HepG2 (cell line): ENCODE measurements around the gene MFF. TPM values are rescaled to one million over a fixed set of nuclear protein-coding genes. Genes with fewer than 3 reads are reported as not detected.

Source experiments
- ATF6 ChIP-seq: sonication (generic); formaldehyde crosslinking; conservative IDR thresholded peaks from 2 replicates; pipeline ENCODE4 v1.4.0; 2020; ENCODE audit warnings: missing genetic modification reagents
- BHLHE40 ChIP-seq: IDR thresholded peaks from 2 replicates; pipeline ENCODE4 v1.6.1; 2011; ENCODE audit warnings: low read length, improper control_type of control experiment
- BRD4 ChIP-seq: sonication (generic); formaldehyde crosslinking; IDR thresholded peaks from 2 replicates; pipeline ENCODE4 v1.4.0; 2020; ENCODE audit warnings: missing genetic modification reagents
- ERF ChIP-seq: IDR thresholded peaks from 2 replicates; pipeline ENCODE4 v1.6.1; 2018; ENCODE audit warnings: missing biosample characterization, missing genetic modification reagents
- FOXP1 ChIP-seq, 2 experiments: fragments of 450-650 bp in 1 of 2; IDR thresholded peaks; 2 replicates each; pipeline ENCODE4 v1.6.1; 2017 to 2018; ENCODE audit warnings: antibody characterized with exemption in 1 of 2
- GATAD2A ChIP-seq: IDR thresholded peaks from 2 replicates; pipeline ENCODE4 v1.6.1; 2016
- GPN1 ChIP-seq: sonication (generic); formaldehyde crosslinking; IDR thresholded peaks from 2 replicates; pipeline ENCODE4 v1.5.1; 2020; ENCODE audit warnings: missing genetic modification reagents, borderline replicate concordance
- HIVEP1 ChIP-seq: sonication (generic); formaldehyde crosslinking; IDR thresholded peaks from 2 replicates; pipeline ENCODE4 v1.4.0; 2020; ENCODE audit warnings: mild to moderate bottlenecking, missing genetic modification reagents
- IKZF1 ChIP-seq: fragments of 450-650 bp; IDR thresholded peaks from 2 replicates; pipeline ENCODE4 v1.7.1; 2016
- KAT7 ChIP-seq: IDR thresholded peaks from 2 replicates; pipeline ENCODE4 v1.6.1; 2018; ENCODE audit warnings: borderline replicate concordance, missing compliant biosample characterization
- MIXL1 ChIP-seq: IDR thresholded peaks from 2 replicates; pipeline ENCODE4 v1.6.1; 2016
- MXD4 ChIP-seq: IDR thresholded peaks from 2 replicates; pipeline ENCODE4 v1.6.1; 2016; ENCODE audit warnings: mild to moderate bottlenecking, missing biosample characterization, missing genetic modification reagents
- NFIC ChIP-seq: IDR thresholded peaks from 2 replicates; pipeline ENCODE4 v1.6.1; 2012; ENCODE audit warnings: mild to moderate bottlenecking, low read length, inconsistent platforms
- RFXANK ChIP-seq: IDR thresholded peaks from 2 replicates; pipeline ENCODE4 v1.6.1; 2016
- SIN3A ChIP-seq: IDR thresholded peaks from 2 replicates; pipeline ENCODE4 v1.6.1; 2011; ENCODE audit warnings: low read depth, mild to moderate bottlenecking, control low read depth, low read length, borderline replicate concordance
- SMARCC2 ChIP-seq: fragments of 450-650 bp; IDR thresholded peaks from 2 replicates; pipeline ENCODE4 v1.6.1; 2017; ENCODE audit warnings: antibody characterized with exemption, mild to moderate bottlenecking
- SP140L ChIP-seq: sonication (generic); formaldehyde crosslinking; IDR thresholded peaks from 2 replicates; pipeline ENCODE4 v1.4.0; 2020; ENCODE audit warnings: missing genetic modification reagents, borderline replicate concordance
- TAF1 ChIP-seq: sonication (generic); formaldehyde crosslinking; IDR thresholded peaks from 2 replicates; pipeline ENCODE4 v1.4.0; 2020; ENCODE audit warnings: missing genetic modification reagents
- ZFP82 ChIP-seq: sonication (generic); formaldehyde crosslinking; IDR thresholded peaks from 2 replicates; pipeline ENCODE4 v1.5.1; 2020; ENCODE audit warnings: mild to moderate bottlenecking, missing genetic modification reagents, borderline replicate concordance
- ZNF101 ChIP-seq: sonication (generic); formaldehyde crosslinking; IDR thresholded peaks from 2 replicates; pipeline ENCODE4 v1.4.0; 2020; ENCODE audit warnings: mild to moderate bottlenecking, low read depth, missing genetic modification reagents, borderline replicate concordance
- ZNF276 ChIP-seq: sonication (generic); formaldehyde crosslinking; IDR thresholded peaks from 2 replicates; pipeline ENCODE4 v1.4.0; 2020; ENCODE audit warnings: mild to moderate bottlenecking, low read depth, missing genetic modification reagents
- ZNF281 ChIP-seq: sonication (generic); formaldehyde crosslinking; IDR thresholded peaks from 2 replicates; pipeline ENCODE4 v1.4.0; 2020; ENCODE audit warnings: missing genetic modification reagents, borderline replicate concordance
- ZNF431 ChIP-seq: sonication (generic); formaldehyde crosslinking; IDR thresholded peaks from 2 replicates; pipeline ENCODE4 v1.9.0; 2022; ENCODE audit warnings: missing genetic modification reagents, low read depth, mild to moderate bottlenecking, borderline replicate concordance
- ZNF569 ChIP-seq: sonication (generic); formaldehyde crosslinking; IDR thresholded peaks from 2 replicates; pipeline ENCODE4 v1.5.0; 2020; ENCODE audit warnings: mild to moderate bottlenecking, missing genetic modification reagents, moderate library complexity, borderline replicate concordance
- ZNF605 ChIP-seq: sonication (generic); formaldehyde crosslinking; IDR thresholded peaks from 2 replicates; pipeline ENCODE4 v1.8.0; 2022; ENCODE audit warnings: mild to moderate bottlenecking, missing genetic modification reagents
- ZNF616 ChIP-seq: sonication (generic); formaldehyde crosslinking; IDR thresholded peaks from 2 replicates; pipeline ENCODE4 v1.5.0; 2020; ENCODE audit warnings: low read depth, mild to moderate bottlenecking, missing genetic modification reagents
- ZNF75D ChIP-seq: sonication (generic); formaldehyde crosslinking; IDR thresholded peaks from 2 replicates; pipeline ENCODE4 v1.8.1; 2023; ENCODE audit warnings: missing genetic modification reagents, mild to moderate bottlenecking, borderline replicate concordance
- ZNF879 ChIP-seq: sonication (generic); formaldehyde crosslinking; IDR thresholded peaks from 2 replicates; pipeline ENCODE4 v1.8.1; 2023; ENCODE audit warnings: missing genetic modification reagents
- polyA plus RNA-seq, 8 experiments: library from polyadenylated mRNA; depleted of rRNA in 3 of 8; stranded (reverse) in 7 of 8; unstranded in 1 of 8; fragments of >200 nt; fragmentation: Illumina TruSeq in 4 of 8; extraction: Trizol in 4 of 8; gene quantifications; 2 replicates each; pipeline versions ENCODE4 v1.2.1 to v1.2.3, GENCODE V29; 2011 to 2016; ENCODE audit warnings: low read depth in 4 of 8, missing spikeins in 1 of 8, mixed read lengths in 1 of 8; ENCODE audit not compliant: insufficient read depth in 1 of 8
- total RNA-seq, 5 experiments: library from RNA; depleted of rRNA; stranded (reverse); fragments of >200 nt; fragmentation: Illumina TruSeq; extraction: Trizol; gene quantifications; 2 replicates each; pipeline ENCODE4 v1.2.3, GENCODE V29; 2016; ENCODE audit warnings: low read depth in 1 of 5

The MFF gene
- total and polyA plus RNA-seq, 2 of the 13 experiments (the other 11 are each of a cell fraction or from before 2014, with no cell fraction given), result 81.9 to 156 TPM

GRCh38 chr2:227339098-227339599 lies 14.1 kb downstream of the MFF start (continued):
- TF ChIP-seq ZNF281, result no peak
- TF ChIP-seq TAF1, result no peak
- 0 out of 2 replicates have a peak, but pooled peaks have one; percentile 57 for TF ChIP-seq ZNF431 (CRISPR knock-in tag)
- no peak for TF ChIP-seq FOXP1 (IDR thresholded peaks at IDR 0.05)
- peak; percentile 27; the same call in 1 of the 2 replicates for TF ChIP-seq FOXP1 (CRISPR knock-in tag; IDR thresholded peaks at IDR 0.05)
- no peak for TF ChIP-seq ATF6
- no peak for TF ChIP-seq BHLHE40
- no peak for TF ChIP-seq ZNF75D
- peak; percentile 21; the same call in 1 of the 2 replicates for TF ChIP-seq RFXANK (CRISPR knock-in tag)
- peak; percentile 33; the same call in 1 of the 2 replicates for TF ChIP-seq ERF (CRISPR knock-in tag)
- TF ChIP-seq KAT7 (CRISPR knock-in tag), result 0 out of 2 replicates have a peak, but pooled peaks have one; percentile 25
- TF ChIP-seq ZNF101 (CRISPR knock-in tag), result no peak
- TF ChIP-seq GPN1 (CRISPR knock-in tag), result no peak
- TF ChIP-seq SP140L (CRISPR knock-in tag), result no peak
- no peak for TF ChIP-seq NFIC
- no peak for TF ChIP-seq ZNF276
- no peak for TF ChIP-seq SMARCC2
- TF ChIP-seq ZNF605, result no peak; the same call in 1 of the 2 replicates
- no peak for TF ChIP-seq ZFP82
- no peak for TF ChIP-seq IKZF1
- no peak for TF ChIP-seq ZNF569 (CRISPR knock-in tag)
- no peak for TF ChIP-seq ZNF616 (CRISPR knock-in tag)
- no peak for TF ChIP-seq MXD4 (CRISPR knock-in tag)
- no peak for TF ChIP-seq HIVEP1 (CRISPR knock-in tag)
- no peak for TF ChIP-seq BRD4
- TF ChIP-seq SIN3A, result no peak
- TF ChIP-seq ZNF879 (CRISPR knock-in tag), result no peak
- no peak for TF ChIP-seq MIXL1 (CRISPR knock-in tag)
- peak; percentile 55; the same call in 1 of the 2 replicates for TF ChIP-seq GATAD2A (CRISPR knock-in tag)
